ENCODE results near the gene ST7. TPM values are rescaled to one million over a fixed set of nuclear protein-coding genes. Genes with fewer than 3 reads are reported as not detected.
A peak's percentile ranks its signal among the peaks of the same experiment; 100 is the strongest.

Gene ST7
- total RNA-seq, 2 experiments from 2014 or later: 5.9 to 9.2 TPM

DNA sequence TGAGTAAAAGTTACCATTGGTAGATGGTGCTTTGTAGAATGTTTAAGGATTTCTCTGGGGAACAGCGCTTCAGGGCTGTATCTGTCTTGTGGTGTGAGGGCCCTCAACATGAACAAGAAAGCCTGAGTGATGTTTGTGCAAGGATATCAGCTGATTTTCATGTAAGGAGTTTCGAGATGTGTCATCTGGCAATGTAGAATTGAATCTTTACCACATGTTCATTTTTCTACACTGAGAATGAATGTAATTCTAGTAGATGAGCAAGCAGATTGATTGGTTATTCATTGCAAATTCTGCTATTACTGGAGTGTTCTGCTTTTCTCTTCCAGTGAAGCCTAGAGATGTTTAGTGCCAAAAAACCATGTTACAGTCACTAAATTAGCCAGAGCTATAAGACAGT is 87.7 kb downstream of the ST7 start:
- POLR2A ChIA-PET: no interaction called here
- no peak overlapping the region for H3K4me3 Mint-ChIP-seq
- peak; percentile 70 for ATAC-seq
- DNase-seq: no peak
- no peaks in the 10 kb centered on the region for H3K9me3 Mint-ChIP-seq
- TF ChIP-seq, protein P1, sequence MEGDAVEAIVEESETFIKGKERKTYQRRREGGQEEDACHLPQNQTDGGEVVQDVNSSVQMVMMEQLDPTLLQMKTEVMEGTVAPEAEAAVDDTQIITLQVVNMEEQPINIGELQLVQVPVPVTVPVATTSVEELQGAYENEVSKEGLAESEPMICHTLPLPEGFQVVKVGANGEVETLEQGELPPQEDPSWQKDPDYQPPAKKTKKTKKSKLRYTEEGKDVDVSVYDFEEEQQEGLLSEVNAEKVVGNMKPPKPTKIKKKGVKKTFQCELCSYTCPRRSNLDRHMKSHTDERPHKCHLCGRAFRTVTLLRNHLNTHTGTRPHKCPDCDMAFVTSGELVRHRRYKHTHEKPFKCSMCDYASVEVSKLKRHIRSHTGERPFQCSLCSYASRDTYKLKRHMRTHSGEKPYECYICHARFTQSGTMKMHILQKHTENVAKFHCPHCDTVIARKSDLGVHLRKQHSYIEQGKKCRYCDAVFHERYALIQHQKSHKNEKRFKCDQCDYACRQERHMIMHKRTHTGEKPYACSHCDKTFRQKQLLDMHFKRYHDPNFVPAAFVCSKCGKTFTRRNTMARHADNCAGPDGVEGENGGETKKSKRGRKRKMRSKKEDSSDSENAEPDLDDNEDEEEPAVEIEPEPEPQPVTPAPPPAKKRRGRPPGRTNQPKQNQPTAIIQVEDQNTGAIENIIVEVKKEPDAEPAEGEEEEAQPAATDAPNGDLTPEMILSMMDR (IDR thresholded peaks at IDR 0.05): no peak
- intact Hi-C loops (cut with micrococcal nuclease): no loop called here
- no peak overlapping the region for H3K27ac Mint-ChIP-seq
- CTCF ChIA-PET: interaction anchor here (1.3 kb wide), 1 partner anchor 82 kb away, joined by 3 read pairs; no protein-coding TSS in a partner anchor
- peaks cover 5% of the 10 kb centered on the region for H3K4me1 Mint-ChIP-seq (ENCODE audit: low read depth)
- H3K36me3 Mint-ChIP-seq (ENCODE audit: low read depth): no peaks in the 10 kb centered on the region
- no peaks in the 10 kb centered on the region for H3K27me3 Mint-ChIP-seq

DNA sequence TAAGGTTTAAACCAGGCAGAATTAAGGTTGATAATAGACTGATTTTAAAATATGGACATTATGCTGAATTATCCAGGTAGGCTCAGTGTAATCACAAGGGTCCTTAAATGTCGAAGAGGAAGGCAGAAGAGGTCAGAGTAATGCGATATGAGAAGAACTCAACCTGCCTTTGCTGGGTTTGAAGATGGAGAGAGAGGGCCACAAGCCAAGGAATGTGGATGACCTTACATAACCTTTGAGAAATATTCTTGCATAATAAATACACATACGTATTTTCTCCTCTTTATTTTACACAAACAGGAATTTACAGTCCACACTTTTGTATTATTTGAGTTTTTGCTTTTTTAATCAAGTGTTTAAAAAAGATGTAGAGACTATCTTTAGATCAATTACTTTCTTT is 88.5 kb downstream of the ST7 start:
- intact Hi-C loops (cut with micrococcal nuclease): no loop called here
- Mint-ChIP-seq H3K4me1 (ENCODE audit: low read depth) (peaks cover 5% of the 10 kb centered on the region), H3K4me3 (no peak overlapping the region), H3K27ac (no peak overlapping the region), H3K36me3 (ENCODE audit: low read depth) (no peaks in the 10 kb centered on the region), H3K9me3 (no peaks in the 10 kb centered on the region), H3K27me3 (no peaks in the 10 kb centered on the region)
- TF ChIP-seq, protein P1 (IDR thresholded peaks at IDR 0.05): no peak
- DNase-seq (no peak), ATAC-seq (no peak)
- POLR2A ChIA-PET: no interaction called here
- CTCF ChIA-PET: interaction anchor here (1.3 kb wide), 1 partner anchor 81 kb away, joined by 3 read pairs; no protein-coding TSS in a partner anchor

DNA sequence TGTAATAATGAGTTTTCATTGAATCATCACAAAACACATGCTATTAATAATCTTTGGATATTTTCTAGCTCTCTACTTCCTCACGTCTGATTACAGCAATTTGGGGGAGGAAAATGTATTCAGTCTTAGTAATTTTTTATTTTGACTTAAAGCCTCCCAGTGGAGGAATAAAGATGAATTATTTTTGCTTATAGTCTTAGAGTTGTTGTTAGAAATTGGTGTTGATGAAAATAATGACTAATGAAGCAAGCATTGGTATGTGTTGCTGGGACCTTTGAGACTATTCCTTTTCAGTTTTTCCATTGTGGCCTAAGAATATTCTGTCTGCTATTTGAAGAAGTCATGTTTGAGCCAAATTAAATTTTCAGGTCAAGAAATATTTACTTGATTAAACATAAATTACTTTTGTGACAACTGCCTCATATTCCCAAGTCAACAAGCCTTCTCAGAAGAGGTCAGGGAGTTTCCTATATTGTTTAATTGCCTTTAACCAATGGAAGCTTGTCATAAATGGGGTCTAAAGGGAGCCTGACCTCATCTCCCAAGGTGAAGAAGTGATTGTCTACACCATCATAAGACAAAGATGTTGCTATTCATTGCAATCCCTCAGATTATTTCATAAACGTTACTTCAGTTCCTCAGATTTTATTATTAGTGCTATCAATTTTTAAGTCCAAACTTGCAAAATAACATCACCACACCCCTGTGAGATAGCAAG is 90.0 kb downstream of the ST7 start:
- Mint-ChIP-seq H3K9me3 (no peaks in the 10 kb centered on the region), H3K27ac (no peak overlapping the region), H3K36me3 (ENCODE audit: low read depth) (no peaks in the 10 kb centered on the region), H3K4me3 (no peak overlapping the region), H3K27me3 (no peaks in the 10 kb centered on the region), H3K4me1 (ENCODE audit: low read depth) (peaks cover 11% of the 10 kb centered on the region)
- ChIA-PET CTCF (no interaction called here), POLR2A (no interaction called here)
- DNase-seq (no peak), ATAC-seq (no peak)
- TF ChIP-seq, protein P1 (IDR thresholded peaks at IDR 0.05): no peak
- intact Hi-C loops (cut with micrococcal nuclease): no loop called here

DNA sequence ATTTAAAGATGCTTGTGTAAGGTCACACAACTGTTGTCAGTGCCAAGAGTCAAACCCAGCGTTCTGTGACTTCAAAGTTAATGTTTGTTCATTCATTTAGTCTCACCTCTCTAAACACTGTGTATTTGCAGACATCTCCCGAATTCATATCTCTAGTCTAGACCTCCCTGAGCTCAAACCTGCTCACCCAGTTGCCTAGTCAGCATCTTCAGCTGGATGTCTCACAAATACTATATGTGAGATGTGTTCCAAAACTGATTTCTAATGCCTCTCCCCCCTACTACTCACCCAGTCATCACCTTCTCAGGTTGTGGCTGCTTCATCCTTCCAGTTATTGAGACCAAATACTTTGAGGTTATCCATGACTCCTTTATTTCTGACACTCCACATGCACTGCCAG is 91.4 kb downstream of the ST7 start:
- TF ChIP-seq, protein P1 (IDR thresholded peaks at IDR 0.05): no peak
- Mint-ChIP-seq H3K4me3 (no peak overlapping the region), H3K4me1 (ENCODE audit: low read depth) (peaks cover 24% of the 10 kb centered on the region), H3K27me3 (no peaks in the 10 kb centered on the region), H3K27ac (no peak overlapping the region), H3K36me3 (ENCODE audit: low read depth) (no peaks in the 10 kb centered on the region), H3K9me3 (no peaks in the 10 kb centered on the region)
- ATAC-seq: no peak
- intact Hi-C loops (cut with micrococcal nuclease): no loop called here
- DNase-seq: no peak
- POLR2A ChIA-PET: no interaction called here
- CTCF ChIA-PET: no interaction called here

DNA sequence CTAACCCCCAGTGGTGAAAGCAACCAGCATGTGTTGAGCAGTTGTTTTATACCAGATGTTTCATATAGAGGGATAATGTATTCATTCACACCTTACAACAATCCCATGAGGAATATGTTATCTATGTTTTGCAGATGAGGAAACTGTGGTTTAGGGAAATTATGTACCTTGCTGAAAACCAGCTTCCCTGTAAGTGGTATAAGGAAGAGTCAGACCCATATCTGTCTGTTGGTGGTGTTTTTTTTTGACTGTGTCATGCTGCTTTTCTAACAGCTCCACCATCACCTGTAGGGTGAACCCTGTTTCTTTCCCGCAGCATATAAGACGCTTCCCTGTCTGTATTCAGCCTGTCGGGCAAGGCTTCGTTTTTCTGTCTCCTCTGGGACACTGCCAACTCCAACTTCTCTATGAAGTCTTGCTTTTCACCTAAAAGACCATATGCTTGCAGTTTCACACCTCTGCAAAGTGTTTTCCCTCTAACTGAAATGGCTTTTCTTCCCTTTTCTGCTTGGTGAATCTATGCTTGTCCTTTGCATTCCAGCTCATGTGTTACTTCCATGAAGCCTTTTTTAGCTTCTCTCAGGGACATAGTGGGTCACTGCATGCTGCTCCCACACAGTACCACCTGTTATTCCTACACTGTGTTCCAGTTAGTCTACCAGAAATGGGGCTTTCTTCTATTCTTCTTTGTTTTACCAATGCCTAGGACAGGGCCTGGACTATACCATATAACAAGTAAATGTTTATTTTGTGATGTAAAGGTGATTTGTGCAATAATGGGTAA is 92.8 kb downstream of the ST7 start:
- POLR2A ChIA-PET: interaction anchor here (1.1 to 1.3 kb wide), 2 partner anchors 17 to 89 kb away, joined by 3 read pairs; no protein-coding TSS in a partner anchor
- Mint-ChIP-seq H3K36me3 (ENCODE audit: low read depth) (no peaks in the 10 kb centered on the region), H3K9me3 (no peaks in the 10 kb centered on the region), H3K4me1 (ENCODE audit: low read depth) (peaks cover 23% of the 10 kb centered on the region), H3K4me3 (no peak overlapping the region), H3K27me3 (no peaks in the 10 kb centered on the region), H3K27ac (no peak overlapping the region)
- no peak for DNase-seq
- TF ChIP-seq, protein P1 (IDR thresholded peaks at IDR 0.05): no peak
- CTCF ChIA-PET: interaction anchor here (0.7 to 1.3 kb wide), 2 partner anchors 58 to 80 kb away, joined by 4 read pairs; no protein-coding TSS in a partner anchor
- intact Hi-C loops (cut with micrococcal nuclease): no loop called here
- no peak for ATAC-seq
